SIG-M5 (cell line): ENCODE measurements around the gene RAB24.
"Not testable (repeated sequence)": the region's sequence is repeated elsewhere in the genome, so short reads cannot be mapped to it uniquely, and the experiment has no call there.

ENCODE experiments used
- DNase-seq: peaks from one replicate; lab custom pipeline; 2025; lab: John Stamatoyannopoulos, UW

The RAB24 gene

DNA sequence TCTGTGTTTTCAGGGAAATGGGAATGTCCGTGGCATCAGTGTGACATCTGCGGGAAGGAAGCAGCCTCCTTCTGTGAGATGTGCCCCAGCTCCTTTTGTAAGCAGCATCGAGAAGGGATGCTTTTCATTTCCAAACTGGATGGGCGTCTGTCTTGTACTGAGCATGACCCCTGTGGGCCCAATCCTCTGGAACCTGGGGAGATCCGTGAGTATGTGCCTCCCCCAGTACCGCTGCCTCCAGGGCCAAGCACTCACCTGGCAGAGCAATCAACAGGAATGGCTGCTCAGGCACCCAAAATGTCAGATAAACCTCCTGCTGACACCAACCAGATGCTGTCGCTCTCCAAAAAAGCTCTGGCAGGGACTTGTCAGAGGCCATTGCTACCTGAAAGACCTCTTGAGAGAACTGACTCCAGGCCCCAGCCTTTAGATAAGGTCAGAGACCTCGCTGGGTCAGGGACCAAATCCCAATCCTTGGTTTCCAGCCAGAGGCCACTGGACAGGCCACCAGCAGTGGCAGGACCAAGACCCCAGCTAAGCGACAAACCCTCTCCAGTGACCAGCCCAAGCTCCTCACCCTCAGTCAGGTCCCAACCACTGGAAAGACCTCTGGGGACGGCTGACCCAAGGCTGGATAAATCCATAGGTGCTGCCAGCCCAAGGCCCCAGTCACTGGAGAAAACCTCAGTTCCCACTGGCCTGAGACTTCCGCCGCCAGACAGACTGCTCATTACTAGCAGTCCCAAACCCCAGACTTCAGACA, 9.5 kb downstream of the RAB24 start:
- DNase-seq: no peak

DNA sequence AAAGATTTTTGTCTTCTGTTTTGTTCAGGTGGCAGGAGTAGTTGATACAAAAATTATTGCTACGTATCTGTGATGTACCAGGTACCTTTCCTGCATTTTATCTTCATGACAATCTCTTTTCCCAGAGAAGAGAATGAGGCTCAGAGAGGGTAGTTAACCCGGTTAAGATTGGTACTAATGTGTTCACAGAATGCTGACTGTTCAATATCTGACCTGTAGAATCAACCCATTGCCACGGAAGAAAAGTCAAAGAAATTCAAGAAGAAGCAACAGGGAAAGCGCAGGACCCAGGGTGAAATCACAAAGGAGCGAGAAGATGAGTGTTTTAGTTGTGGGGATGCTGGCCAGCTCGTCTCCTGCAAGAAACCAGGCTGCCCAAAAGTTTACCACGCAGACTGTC, 11.8 kb downstream of the RAB24 start:
- no peak for DNase-seq

DNA sequence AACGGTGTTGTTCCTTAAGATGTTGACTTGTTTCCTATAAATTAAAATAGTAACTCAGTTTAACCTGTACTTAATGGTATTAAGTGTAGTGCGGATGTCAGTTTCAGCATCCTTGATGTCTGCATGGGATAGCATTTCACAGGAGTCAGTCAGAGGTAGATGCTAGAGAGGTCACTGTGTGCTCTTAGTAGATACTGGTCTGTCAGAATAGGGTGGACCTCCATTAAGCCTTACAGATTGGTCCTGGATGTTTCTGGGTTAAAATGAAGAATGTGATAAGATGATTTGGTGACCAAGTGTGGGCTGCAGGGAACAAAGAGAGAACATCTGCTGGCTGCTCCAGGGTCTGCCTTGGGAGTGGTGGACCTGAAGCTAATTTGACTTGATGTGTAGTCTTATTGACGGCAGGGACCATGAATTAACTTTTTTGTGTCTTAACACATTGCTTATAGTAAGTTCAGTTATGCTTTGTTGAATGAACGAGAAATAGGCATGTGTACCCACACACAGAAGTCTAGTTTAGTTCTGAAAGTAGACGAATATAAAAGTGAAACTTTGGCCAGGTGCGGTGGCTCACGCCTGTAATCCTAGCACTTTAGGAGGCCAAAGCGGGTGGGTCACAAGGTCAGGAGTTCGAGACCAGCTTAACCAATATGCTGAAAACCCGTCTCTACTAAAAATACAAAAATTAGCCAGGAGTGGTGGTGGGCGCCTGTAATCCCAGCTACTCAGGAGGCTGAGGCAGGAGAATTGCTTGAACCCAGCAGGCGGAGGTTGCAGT, 12.5 kb downstream of the RAB24 start:
- no peak for DNase-seq

DNA sequence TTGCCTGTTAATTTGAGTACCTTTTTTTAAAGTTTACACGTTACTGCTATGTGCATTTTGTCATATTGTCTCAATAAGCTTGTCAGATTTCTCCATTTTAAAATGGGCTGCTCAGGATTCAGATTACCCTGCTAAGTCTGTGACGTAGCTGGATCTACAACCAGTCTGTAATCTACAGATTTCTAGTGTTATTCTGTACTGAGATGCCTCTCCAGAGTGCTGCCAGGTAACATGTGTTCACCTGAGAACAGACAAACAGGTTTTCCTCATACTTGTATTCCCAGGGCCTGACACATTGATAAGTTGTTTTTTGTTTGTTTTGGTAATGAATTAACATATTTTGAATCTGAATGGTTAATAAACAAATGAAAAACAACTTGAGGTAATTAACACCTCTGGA, 15.3 kb downstream of the RAB24 start:
- DNase-seq: no peak

DNA sequence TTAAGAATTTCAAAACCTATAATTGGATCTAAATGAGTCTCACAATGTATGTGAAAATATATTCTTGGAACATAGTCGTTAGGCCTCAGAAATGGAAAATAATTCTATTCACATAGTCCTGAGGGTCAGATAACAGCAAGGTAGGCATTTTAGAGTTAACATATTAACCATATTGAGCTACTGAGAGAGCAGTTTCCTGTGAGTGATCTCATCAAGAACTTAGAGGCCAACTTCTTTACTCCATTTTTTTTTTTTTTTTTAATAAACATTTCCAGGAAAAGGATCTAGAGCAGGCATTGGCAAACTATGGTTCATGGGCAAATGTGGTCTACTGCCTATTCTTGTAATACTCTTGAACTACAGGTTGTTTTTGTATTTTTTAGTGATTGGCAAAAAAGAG, 26.6 kb downstream of the RAB24 start:
- no peak for DNase-seq

DNA sequence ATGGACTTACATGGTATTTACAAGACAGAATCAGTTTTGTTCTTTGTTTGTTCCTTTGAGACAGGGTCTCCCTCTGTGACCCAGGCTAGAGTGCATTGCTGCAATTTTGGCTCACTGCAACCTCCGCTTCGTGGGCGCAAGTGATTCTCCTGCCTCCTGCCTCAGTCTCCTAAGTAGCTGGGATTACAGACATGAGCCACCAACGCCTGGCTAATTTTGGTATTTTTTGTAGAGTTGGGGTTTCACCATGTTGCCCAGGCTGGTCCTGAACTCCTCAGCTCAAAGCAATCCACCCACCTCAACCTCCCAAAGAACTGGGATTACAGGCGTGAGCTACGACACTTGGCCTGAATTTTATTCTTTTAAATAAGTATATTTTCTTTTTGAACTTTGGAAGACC, 27.6 kb downstream of the RAB24 start:
- DNase-seq: no peak

DNA sequence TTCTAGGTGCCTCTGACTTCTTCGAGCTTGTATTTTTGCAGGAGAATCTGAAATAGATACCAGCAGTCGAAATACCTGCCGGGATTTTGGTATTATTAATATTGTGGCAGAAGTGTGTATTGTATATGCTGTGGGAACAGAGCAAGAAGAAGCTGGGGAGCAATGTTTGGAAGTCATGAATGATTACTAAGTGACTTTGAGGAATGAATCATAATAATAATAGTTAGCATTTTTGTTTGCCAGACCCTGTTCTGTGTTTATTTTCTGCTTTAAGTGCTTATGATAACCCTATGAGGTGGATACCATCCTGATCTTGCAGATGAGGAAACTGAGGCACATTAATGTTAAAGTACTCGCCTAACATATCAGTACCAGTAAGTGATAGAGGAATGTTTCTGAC, 32.4 kb downstream of the RAB24 start:
- DNase-seq: no peak

DNA sequence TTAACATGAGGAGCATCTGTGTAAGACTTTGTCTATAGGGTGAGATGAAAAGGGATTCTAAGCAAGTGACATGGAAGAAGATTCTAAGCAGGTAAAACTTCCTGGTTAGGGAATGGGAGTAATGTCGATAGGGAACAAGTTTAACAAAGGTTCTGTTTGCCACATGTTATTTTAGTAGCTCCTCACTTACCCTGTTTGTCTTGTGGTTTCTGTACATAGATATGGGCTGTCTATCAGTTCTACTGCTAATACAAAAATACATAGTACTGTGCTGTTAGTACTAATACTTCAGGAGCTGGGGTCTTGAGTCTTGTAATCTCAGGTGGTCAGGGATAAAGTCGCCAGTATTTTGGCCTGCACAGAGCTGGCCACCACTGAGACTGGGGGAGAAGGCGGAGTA, 32.9 kb downstream of the RAB24 start:
- DNase-seq: no peak

DNA sequence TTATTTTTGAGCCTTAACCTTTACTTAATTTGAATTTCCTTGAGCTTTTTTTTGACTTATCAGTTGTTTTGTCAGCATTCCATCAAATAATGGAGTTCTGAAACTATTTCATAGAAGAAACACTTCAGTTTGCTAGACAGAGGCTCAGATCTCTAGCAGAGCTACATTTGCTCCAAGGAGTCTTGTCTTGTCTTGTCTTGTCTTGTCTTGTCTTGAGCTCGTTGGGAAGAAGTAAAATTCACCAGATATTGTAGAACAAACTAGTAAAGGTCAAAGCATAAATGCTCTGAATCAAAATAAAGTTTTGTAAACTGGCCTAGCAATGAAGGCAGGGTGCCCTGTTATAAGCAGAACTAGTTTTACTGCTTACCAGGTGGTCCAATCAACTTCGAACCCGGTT, 33.5 kb downstream of the RAB24 start:
- DNase-seq: no peak

DNA sequence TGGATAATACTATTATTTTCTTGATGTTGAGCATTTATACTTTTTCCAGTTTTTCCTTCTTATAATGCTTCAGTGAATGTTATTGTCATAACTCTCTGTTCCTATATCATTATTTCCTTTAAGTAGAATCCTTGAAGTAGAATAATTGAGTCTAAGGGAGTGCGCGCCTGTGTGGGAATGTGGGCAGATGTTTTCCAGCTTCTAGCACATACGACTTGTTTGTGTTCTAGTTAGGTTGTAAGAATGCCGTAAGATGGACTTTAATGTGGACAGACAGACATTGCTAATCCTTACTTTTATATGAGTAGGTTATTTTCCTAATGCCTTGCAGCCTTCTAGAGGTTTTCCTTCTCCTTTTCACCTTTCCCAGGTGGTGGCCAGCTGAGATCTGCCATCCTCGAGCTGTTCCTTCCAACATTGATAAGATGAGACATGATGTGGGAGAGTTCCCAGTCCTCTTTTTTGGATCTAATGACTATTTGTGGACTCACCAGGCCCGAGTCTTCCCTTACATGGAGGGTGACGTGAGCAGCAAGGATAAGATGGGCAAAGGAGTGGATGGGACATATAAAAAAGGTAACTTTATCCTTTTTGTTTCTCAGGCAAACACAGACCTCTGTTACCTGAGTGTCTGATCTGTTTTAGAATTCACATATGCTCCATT, 34.2 kb downstream of the RAB24 start:
- DNase-seq: no peak

DNA sequence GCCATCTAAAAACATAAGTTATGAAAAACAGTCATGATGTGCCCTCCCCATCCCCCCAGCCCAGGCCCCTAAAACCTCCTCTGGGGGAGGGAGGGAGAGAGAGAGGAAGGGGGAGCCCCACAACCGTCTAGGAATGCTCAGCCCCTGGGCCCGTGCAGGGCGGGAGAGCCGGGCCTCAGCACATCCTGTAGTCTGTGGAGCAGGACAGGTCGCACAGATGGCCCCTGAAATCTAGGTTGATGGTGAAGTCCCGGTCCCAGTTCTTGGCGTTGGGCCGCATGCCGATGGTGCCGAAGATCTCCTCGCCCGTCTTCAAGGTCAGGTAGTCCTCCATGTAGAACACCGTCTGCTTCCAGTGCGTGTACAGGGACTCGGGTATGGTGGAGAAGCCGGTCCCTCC, 38.1 kb downstream of the RAB24 start:
- no peak for DNase-seq

DNA sequence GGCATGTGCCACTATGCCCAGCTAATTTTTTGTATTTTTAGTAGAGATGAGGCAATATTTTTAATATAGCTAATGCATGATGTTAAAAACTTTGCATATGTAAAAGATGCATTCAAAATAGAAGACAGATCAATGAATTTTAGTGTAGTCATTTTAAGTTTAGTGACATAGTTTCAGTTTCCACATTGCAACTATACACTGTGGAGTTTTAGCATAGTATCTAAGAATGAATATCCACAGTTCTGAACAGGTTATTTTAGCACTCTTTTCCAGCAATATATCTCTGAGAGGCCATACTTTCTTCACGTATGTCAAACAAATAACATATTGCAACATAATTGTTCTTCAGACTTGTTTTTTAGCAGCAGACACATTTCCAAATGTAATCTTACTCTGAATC, 39.3 kb downstream of the RAB24 start:
- no peak for DNase-seq

DNA sequence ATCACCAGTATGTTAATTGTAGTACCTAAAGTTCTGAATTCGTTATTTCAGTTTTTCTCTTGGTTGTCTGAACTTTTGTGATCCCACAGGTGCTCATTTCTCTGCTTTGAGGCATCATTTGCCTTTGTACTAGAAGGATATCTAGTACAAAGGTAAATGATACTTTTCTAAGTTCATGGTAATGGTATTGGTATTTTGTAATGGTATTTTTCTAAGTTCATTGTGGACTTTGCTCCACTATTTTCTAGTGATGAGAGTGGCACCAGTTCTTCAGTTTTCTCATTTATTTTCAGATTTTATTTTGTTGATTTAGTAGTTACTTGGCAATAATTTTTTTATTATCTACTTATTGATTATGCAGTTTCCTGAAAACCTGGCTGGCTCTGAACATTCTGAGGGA, 42.0 kb downstream of the RAB24 start:
- DNase-seq: no peak

DNA sequence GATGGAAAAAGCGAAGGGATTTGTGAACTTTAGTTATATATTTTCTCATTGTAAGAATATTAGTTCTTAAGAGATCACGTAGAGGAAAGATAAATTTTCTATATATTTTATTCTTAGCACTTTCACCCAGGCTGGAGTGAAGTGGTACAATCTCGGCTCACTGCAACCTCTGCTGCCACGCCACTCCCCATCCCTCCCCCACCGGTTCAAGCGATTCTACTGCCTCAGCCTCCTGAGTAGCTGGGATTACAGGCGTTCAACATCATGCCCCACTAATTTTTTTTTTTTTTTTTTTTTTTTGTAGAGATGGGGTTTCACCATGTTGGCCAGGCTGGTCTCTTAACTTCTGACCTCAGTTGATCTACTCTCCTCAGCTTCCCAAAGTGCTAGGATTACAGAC, 42.6 kb downstream of the RAB24 start:
- no peak for DNase-seq

DNA sequence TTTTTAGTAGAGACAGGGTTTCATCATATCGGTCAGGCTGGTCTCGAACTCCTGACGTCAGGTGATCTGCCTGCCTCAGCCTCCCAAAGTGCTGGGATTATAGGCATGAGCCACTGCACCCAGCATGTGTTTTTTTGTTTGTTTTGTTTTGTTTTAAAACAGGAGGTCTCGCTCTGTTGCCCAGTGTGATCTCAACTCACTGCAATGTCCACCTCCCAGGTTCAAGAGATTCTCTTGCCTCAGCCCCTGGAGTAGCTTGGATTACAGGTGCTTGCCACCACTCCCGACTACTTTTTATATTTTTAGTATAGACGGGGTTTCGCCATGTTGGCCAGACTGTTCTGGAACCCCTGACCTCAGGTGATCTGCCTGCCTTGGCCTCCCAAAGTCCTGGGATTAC, 44.8 kb downstream of the RAB24 start:
- DNase-seq: not testable (repeated sequence)

DNA sequence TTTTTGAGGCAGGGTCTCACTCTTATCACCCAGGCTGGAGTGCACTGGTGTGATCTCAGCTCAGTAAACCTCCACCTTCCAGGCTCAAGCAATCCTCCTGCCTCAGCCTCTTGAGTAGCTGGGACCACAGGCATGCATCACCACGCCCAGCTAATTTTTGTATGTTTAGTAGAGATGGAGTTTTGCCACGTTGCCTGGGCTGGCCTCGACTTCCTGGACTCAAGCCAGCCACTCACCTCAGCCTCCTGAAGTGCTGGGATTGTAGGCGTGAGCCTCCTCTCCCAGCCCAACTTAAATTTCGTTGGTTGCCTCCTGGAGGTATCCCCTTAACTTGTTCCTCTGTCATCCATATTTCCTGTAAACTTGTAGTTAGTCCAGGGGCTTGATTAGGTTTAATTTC, 47.2 kb downstream of the RAB24 start:
- no peak for DNase-seq

DNA sequence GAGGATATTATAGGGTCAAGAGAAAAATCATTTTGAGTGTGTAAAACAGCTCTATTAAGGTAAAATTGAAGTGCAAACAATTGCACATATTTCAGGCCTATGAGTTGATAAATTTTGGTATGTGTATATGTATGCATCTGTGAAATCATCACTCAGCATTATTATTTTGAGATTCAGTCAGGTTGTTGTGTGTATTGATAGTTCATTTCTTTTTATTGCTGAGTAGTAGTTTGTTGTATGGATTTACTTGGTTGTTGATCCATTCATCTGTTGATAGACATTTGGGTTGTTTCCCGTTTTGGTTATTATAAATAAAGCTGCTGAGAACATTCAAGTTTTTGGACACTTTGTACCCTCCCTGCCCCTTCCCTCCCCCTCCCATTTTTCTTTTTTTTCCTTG, 50.3 kb downstream of the RAB24 start:
- DNase-seq: no peak
